Right renal cortex interstitium (tissue), 3 donors: Measurements from ENCODE around the gene XAF1. TPM values are rescaled to one million over a fixed set of nuclear protein-coding genes. Genes with fewer than 3 reads are reported as not detected.
"Not testable (repeated sequence)": the region's sequence is repeated elsewhere in the genome, so short reads cannot be mapped to it uniquely, and the experiment has no call there.

Experiments used
- DNase-seq, 3 donors: peaks; one replicate each; pipeline ENCODE4 v3.0.0-alpha.2; 2013; ENCODE audit warnings: low read depth in 3 of 3, low spot score in 2 of 3
- polyA plus RNA-seq, 3 donors: library from polyadenylated mRNA; unstranded; fragments of 120-200 nt; gene quantifications; one replicate each; pipeline ENCODE4 v1.2.1, GENCODE V29; 2013; ENCODE audit not compliant: insufficient read length in 3 of 3

Gene XAF1
- polyA plus RNA-seq, 3 donors, result 6.4 to 8.8 (median 7.3) TPM

- no peak for DNase-seq
Observed at GRCh38 chr17:6797718-6798351, 42.0 kb downstream of the XAF1 start.

- DNase-seq, result no peak
Observed at GRCh38 chr17:6799738-6800137, 43.9 kb downstream of the XAF1 start.

- DNase-seq, result no peak
Observed at GRCh38 chr17:6800422-6801027, 44.7 kb downstream of the XAF1 start.

GRCh38 chr17:6811510-6811909 lies 55.7 kb downstream of the XAF1 start:
- no peak for DNase-seq

GRCh38 chr17:6812295-6812694 lies 56.4 kb downstream of the XAF1 start:
- DNase-seq, result no peak

GRCh38 chr17:6815775-6816174 lies 59.9 kb downstream of the XAF1 start:
- no peak for DNase-seq

- not testable (repeated sequence) for DNase-seq
Observed at GRCh38 chr17:6816368-6816767, 60.5 kb downstream of the XAF1 start.

GRCh38 chr17:6818938-6819337 lies 63.1 kb downstream of the XAF1 start:
- DNase-seq, result no peak

GRCh38 chr17:6823011-6823442 lies 67.2 kb downstream of the XAF1 start:
- DNase-seq, result no peak

Other genes starting within 250 kb of the XAF1 start
- gene PITPNM3, start 199.5 kb upstream of the XAF1 start, polyA plus RNA-seq, result 1 to 10 TPM; 7.4 to 8.9 (median 8.2) TPM
- 10 to 100 TPM; 29.7 to 37.7 (median 32.4) TPM for gene KIAA0753, start 115.3 kb upstream of the XAF1 start, polyA plus RNA-seq
- gene TXNDC17, start 115.0 kb upstream of the XAF1 start, polyA plus RNA-seq, result 10 to 100 TPM; 86.9 to 98.5 (median 95.4) TPM
- 10 to 100 TPM; 25.4 to 26.6 (median 26.2) TPM for gene MED31, start 104.4 kb upstream of the XAF1 start, polyA plus RNA-seq
- gene C17orf100, start 104.3 kb upstream of the XAF1 start, polyA plus RNA-seq, result 10 to 100 TPM; 10.2 to 10.4 (median 10.3) TPM
- gene SLC13A5, start 42.7 kb upstream of the XAF1 start, polyA plus RNA-seq, result 1 to 10 TPM; 1.1 to 4.2 (median 1.9) TPM
- under 1 TPM in 2 of 3 donors, not detected in 1; 0.14 to 0.31 TPM for gene FBXO39, start 20.2 kb downstream of the XAF1 start, polyA plus RNA-seq
- gene TEKT1, start 75.7 kb downstream of the XAF1 start, polyA plus RNA-seq, result 1 to 10 TPM in 1 of 3 donors, under 1 TPM in 2; 0.93 to 1.2 (median 0.94) TPM
- 1 to 10 TPM; 1.8 to 2.8 (median 2.1) TPM for gene ALOX12, start 240.0 kb downstream of the XAF1 start, polyA plus RNA-seq